HepG2 (cell line): ENCODE results near the gene PRR22. TPM values are rescaled to one million over a fixed set of nuclear protein-coding genes. Genes with fewer than 3 reads are reported as not detected.

Experiments
- ARID3A ChIP-seq: IDR thresholded peaks from 2 replicates; pipeline ENCODE4 v1.6.1; 2012; ENCODE audit warnings: low read depth, low read length, improper control_type of control experiment
- ARID5B ChIP-seq: IDR thresholded peaks from 2 replicates; pipeline ENCODE4 v1.4.0; 2020; ENCODE audit warnings: mild to moderate bottlenecking, missing genetic modification reagents
- CBX5 ChIP-seq: sonication (generic); formaldehyde crosslinking; IDR thresholded peaks from 2 replicates; pipeline ENCODE4 v1.4.0; 2020; ENCODE audit warnings: missing genetic modification reagents, borderline replicate concordance
- CREM ChIP-seq, 2 experiments: sonication (generic) in 1 of 2; formaldehyde crosslinking in 1 of 2; IDR thresholded peaks; 2 replicates each; pipeline versions ENCODE4 v1.4.0 to v1.6.1; 2016 to 2020; ENCODE audit warnings: antibody characterized with exemption in 1 of 2, mild to moderate bottlenecking in 1 of 2, missing genetic modification reagents in 1 of 2
- CSRNP1 ChIP-seq: sonication (generic); formaldehyde crosslinking; IDR thresholded peaks from 2 replicates; pipeline ENCODE4 v1.8.1; 2023; ENCODE audit warnings: mild to moderate bottlenecking, missing genetic modification reagents
- ISX ChIP-seq: sonication (generic); formaldehyde crosslinking; conservative IDR thresholded peaks from 2 replicates; pipeline ENCODE4 v1.5.0; 2020; ENCODE audit warnings: missing genetic modification reagents
- JDP2 ChIP-seq: sonication (generic); formaldehyde crosslinking; IDR thresholded peaks from 2 replicates; pipeline ENCODE4 v1.8.1; 2022; ENCODE audit warnings: missing genetic modification reagents, borderline replicate concordance
- KLF6 ChIP-seq: IDR thresholded peaks from 2 replicates; pipeline ENCODE4 v1.8.0; 2016; ENCODE audit warnings: missing biosample characterization, missing genetic modification reagents
- MTF2 ChIP-seq: sonication (generic); formaldehyde crosslinking; IDR thresholded peaks from 2 replicates; pipeline ENCODE4 v1.5.0; 2020; ENCODE audit warnings: missing genetic modification reagents, borderline replicate concordance
- NR1H2 ChIP-seq: sonication (generic); formaldehyde crosslinking; IDR thresholded peaks from 2 replicates; pipeline ENCODE4 v1.8.1; 2022; ENCODE audit warnings: low read depth, missing genetic modification reagents, borderline replicate concordance
- PAX8 ChIP-seq: sonication (generic); formaldehyde crosslinking; IDR thresholded peaks from 2 replicates; pipeline ENCODE4 v1.8.0; 2022; ENCODE audit warnings: mild to moderate bottlenecking, missing genetic modification reagents, borderline replicate concordance
- RCOR2 ChIP-seq: IDR thresholded peaks from 2 replicates; pipeline ENCODE4 v1.6.1; 2016; ENCODE audit warnings: missing biosample characterization, missing genetic modification reagents
- SP1 ChIP-seq, 2 experiments: fragments of 450-650 bp in 1 of 2; sonication (generic) in 1 of 2; formaldehyde crosslinking in 1 of 2; IDR thresholded peaks; 2 replicates each; pipeline versions ENCODE4 v1.4.0 to v1.6.1; 2016 to 2020; ENCODE audit warnings: missing genetic modification reagents in 1 of 2
- ZBTB7A ChIP-seq: sonication (generic); formaldehyde crosslinking; IDR thresholded peaks from 2 replicates; pipeline ENCODE4 v1.8.0; 2022; ENCODE audit warnings: mild to moderate bottlenecking, missing genetic modification reagents
- ZKSCAN8 ChIP-seq: IDR thresholded peaks from 2 replicates; pipeline ENCODE4 v1.6.1; 2016; ENCODE audit warnings: borderline replicate concordance, missing genetic modification reagents, missing compliant biosample characterization
- ZNF275 ChIP-seq: sonication (generic); formaldehyde crosslinking; IDR thresholded peaks from 2 replicates; pipeline ENCODE4 v1.8.0; 2022; ENCODE audit warnings: missing genetic modification reagents, mild to moderate bottlenecking, inconsistent platforms, borderline replicate concordance
- ZNF451 ChIP-seq: sonication (generic); formaldehyde crosslinking; IDR thresholded peaks from 2 replicates; pipeline ENCODE4 v1.5.0; 2020; ENCODE audit warnings: mild to moderate bottlenecking, missing genetic modification reagents
- ZNF740 ChIP-seq: sonication (generic); formaldehyde crosslinking; IDR thresholded peaks from 2 replicates; pipeline ENCODE4 v1.4.0; 2020; ENCODE audit warnings: missing genetic modification reagents
- ZNF775 ChIP-seq: sonication (generic); formaldehyde crosslinking; IDR thresholded peaks from 2 replicates; pipeline ENCODE4 v1.4.0; 2020; ENCODE audit warnings: missing genetic modification reagents, mild to moderate bottlenecking, moderate library complexity, borderline replicate concordance
- polyA plus RNA-seq, 8 experiments: library from polyadenylated mRNA; depleted of rRNA in 3 of 8; stranded (reverse) in 7 of 8; unstranded in 1 of 8; fragments of >200 nt; fragmentation: Illumina TruSeq in 4 of 8; extraction: Trizol in 4 of 8; gene quantifications; 2 replicates each; pipeline versions ENCODE4 v1.2.1 to v1.2.3, GENCODE V29; 2011 to 2016; ENCODE audit warnings: low read depth in 4 of 8, missing spikeins in 1 of 8, mixed read lengths in 1 of 8; ENCODE audit not compliant: insufficient read depth in 1 of 8
- total RNA-seq, 5 experiments: library from RNA; depleted of rRNA; stranded (reverse); fragments of >200 nt; fragmentation: Illumina TruSeq; extraction: Trizol; gene quantifications; 2 replicates each; pipeline ENCODE4 v1.2.3, GENCODE V29; 2016; ENCODE audit warnings: low read depth in 1 of 5

The PRR22 gene
- total and polyA plus RNA-seq, 2 of the 13 experiments (the other 11 are each of a cell fraction or from before 2014, with no cell fraction given): 0.84 to 2.3 TPM

- TF ChIP-seq CREM (IDR thresholded peaks at IDR 0.05) (no peak), CREM (CRISPR knock-in tag; IDR thresholded peaks at IDR 0.05) (no peak), RCOR2 (CRISPR knock-in tag) (0 out of 2 replicates have a peak, but pooled peaks have one; percentile 62), ZBTB7A (CRISPR knock-in tag) (0 out of 2 replicates have a peak, but pooled peaks have one; percentile 1), NR1H2 (CRISPR knock-in tag) (no peak), PAX8 (CRISPR knock-in tag) (no peak), SP1 (IDR thresholded peaks at IDR 0.05) (no peak), SP1 (CRISPR knock-in tag; IDR thresholded peaks at IDR 0.05) (no peak), ARID5B (CRISPR knock-in tag) (peak; percentile 59; the same call in 1 of the 2 replicates), JDP2 (CRISPR knock-in tag) (no peak), MTF2 (CRISPR knock-in tag) (no peak), ZNF775 (CRISPR knock-in tag) (no peak), CSRNP1 (CRISPR knock-in tag) (no peak), ZNF740 (CRISPR knock-in tag) (no peak), ZNF451 (no peak), ZNF275 (no peak), ARID3A (no peak), CBX5 (CRISPR knock-in tag) (no peak; the same call in 1 of the 2 replicates), KLF6 (CRISPR knock-in tag) (no peak), ZKSCAN8 (CRISPR knock-in tag) (0 out of 2 replicates have a peak, but pooled peaks have one; percentile 40), ISX (CRISPR knock-in tag) (no peak)
These were observed 16.1 kb upstream of the PRR22 start (continued) for GRCh38 chr19:5800361-5801270.
